ENCODE results near the gene PTEN.
"Not testable (repeated sequence)": the region's sequence is repeated elsewhere in the genome, so short reads cannot be mapped to it uniquely, and the experiment has no call there.

Gene PTEN

DNA sequence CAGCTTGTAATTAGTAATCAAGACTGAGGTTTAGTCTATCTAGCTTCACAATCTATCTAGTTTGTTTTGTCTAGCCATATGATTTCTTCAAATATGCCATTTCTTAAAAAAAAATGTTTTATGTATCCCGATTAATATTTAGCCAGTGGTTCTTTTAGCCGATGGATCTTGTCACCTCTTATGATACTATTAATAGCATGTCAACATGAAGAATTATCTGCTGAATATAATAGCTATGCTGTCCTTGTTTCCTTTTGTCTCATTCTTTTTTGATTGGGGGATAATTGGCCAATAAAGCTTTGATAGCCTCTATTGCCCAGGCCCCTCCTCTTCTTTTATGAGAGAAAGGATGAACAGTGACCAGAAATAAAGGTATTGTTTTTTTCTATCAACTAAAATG lies 32.8 kb downstream of the PTEN start:
- H3K27ac ChIP-seq = no peak overlapping the region
- TF ChIP-seq ZFX (IDR thresholded peaks at IDR 0.05; ENCODE audit: borderline replicate concordance) = no peak
- TF ChIP-seq, protein P1, sequence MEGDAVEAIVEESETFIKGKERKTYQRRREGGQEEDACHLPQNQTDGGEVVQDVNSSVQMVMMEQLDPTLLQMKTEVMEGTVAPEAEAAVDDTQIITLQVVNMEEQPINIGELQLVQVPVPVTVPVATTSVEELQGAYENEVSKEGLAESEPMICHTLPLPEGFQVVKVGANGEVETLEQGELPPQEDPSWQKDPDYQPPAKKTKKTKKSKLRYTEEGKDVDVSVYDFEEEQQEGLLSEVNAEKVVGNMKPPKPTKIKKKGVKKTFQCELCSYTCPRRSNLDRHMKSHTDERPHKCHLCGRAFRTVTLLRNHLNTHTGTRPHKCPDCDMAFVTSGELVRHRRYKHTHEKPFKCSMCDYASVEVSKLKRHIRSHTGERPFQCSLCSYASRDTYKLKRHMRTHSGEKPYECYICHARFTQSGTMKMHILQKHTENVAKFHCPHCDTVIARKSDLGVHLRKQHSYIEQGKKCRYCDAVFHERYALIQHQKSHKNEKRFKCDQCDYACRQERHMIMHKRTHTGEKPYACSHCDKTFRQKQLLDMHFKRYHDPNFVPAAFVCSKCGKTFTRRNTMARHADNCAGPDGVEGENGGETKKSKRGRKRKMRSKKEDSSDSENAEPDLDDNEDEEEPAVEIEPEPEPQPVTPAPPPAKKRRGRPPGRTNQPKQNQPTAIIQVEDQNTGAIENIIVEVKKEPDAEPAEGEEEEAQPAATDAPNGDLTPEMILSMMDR (IDR thresholded peaks at IDR 0.05) = no peak

- not testable (repeated sequence) for H3K27ac ChIP-seq
Measured at GRCh38 chr10:87897957-87898356, 34.5 kb downstream of the PTEN start.

DNA sequence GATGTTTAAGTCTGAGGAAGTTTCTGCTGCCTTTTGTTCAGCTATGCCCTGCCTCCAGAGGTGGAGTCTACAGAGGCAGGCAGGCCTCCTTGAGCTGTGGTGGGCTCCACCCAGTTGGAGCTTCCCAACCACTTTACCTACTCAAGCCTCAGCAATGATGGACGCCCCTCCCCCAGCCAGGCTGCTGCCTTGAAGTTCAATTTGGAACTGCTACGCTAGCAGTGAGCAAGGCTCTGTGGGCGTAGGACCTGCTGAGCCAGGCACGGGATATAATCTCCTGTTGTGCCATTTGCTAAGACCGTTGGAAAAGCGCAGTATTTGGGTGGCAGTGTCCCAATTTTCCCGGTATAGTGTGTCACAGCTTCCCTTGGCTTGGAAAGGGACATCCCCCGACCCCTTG lies 40.0 kb downstream of the PTEN start:
- H3K27ac ChIP-seq = not testable (repeated sequence)

GRCh38 chr10:87913156-87913921 lies 49.9 kb downstream of the PTEN start:
- no peak for TF ChIP-seq ZFX (IDR thresholded peaks at IDR 0.05; ENCODE audit: borderline replicate concordance)
- TF ChIP-seq, protein P1 (IDR thresholded peaks at IDR 0.05) = no peak
- no peak overlapping the region for H3K27ac ChIP-seq

- H3K27ac ChIP-seq = no peak overlapping the region
- TF ChIP-seq, protein P1 (IDR thresholded peaks at IDR 0.05) = no peak
- TF ChIP-seq ZFX (IDR thresholded peaks at IDR 0.05; ENCODE audit: borderline replicate concordance) = no peak
Measured at GRCh38 chr10:87915406-87915805, 52.0 kb downstream of the PTEN start.

- TF ChIP-seq, protein P1 (IDR thresholded peaks at IDR 0.05) = no peak
- no peak for TF ChIP-seq ZFX (IDR thresholded peaks at IDR 0.05; ENCODE audit: borderline replicate concordance)
- no peak overlapping the region for H3K27ac ChIP-seq
Measured at GRCh38 chr10:87915989-87916388, 52.6 kb downstream of the PTEN start.

DNA sequence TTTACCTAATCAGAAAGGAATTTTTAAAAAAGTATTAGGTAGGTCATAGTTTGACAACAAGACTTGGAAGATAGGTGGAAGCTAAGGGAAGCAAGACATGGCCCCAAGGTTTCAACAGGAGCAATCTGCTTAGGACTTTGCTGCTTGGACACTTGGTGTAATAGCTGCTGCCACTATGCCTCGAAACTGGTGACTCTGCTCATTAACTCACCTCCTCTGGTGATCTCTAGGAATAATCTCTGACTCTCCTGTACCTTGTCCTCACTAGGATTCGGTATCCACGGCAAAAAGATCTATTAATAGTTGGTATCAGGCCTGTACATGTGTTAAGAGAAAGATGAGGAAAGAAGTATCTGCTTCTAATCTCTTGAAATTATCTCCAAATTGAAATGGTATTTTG lies 53.1 kb downstream of the PTEN start:
- TF ChIP-seq, protein P1 (IDR thresholded peaks at IDR 0.05) = no peak
- no peak for TF ChIP-seq ZFX (IDR thresholded peaks at IDR 0.05; ENCODE audit: borderline replicate concordance)
- H3K27ac ChIP-seq = no peak overlapping the region

DNA sequence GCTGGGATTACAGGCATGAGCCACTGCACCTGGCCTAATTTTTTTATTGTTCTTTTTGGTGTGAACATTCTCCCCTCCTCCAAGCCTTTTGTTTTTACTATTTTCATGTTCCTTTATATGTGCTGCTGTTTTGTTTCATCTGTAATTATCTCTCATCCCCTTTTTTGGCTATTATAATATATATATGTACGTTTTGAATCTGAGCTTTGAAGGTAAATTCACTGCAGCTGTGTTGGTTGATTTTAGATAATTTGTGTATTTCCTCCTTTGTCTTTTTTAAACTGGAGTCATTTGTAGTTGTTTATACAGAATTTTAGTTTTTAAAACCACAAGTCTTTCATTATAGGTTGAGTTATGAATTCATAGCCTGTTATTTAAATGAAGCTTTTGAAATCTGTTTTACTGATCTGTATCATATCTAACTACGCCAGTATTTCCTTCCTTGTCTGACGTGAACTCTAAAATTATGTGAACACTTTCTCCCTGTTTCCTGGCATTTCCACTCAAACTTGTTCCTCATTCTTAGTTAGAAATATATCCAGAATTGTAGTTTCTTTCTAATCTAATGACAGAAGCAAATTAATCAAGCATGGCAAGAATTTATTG lies 54.9 kb downstream of the PTEN start:
- TF ChIP-seq, protein P1 (IDR thresholded peaks at IDR 0.05) = no peak
- TF ChIP-seq ZFX (IDR thresholded peaks at IDR 0.05; ENCODE audit: borderline replicate concordance) = no peak

More for the DNA sequence above, 54.9 kb downstream of the PTEN start:
- no peak overlapping the region for H3K27ac ChIP-seq

All from 22Rv1 (cell line).